GM12874 (cell line): Measurements from ENCODE around the gene DMD.

ENCODE experiments used
- TF ChIP-seq, protein P1 (sequence below): IDR thresholded peaks from 2 replicates; pipeline ENCODE4 v1.5.1; 2011; ENCODE audit warnings: low read depth, mild to moderate bottlenecking, control low read depth, low read length, moderate library complexity; ENCODE audit not compliant: insufficient read depth

The DMD gene

DNA sequence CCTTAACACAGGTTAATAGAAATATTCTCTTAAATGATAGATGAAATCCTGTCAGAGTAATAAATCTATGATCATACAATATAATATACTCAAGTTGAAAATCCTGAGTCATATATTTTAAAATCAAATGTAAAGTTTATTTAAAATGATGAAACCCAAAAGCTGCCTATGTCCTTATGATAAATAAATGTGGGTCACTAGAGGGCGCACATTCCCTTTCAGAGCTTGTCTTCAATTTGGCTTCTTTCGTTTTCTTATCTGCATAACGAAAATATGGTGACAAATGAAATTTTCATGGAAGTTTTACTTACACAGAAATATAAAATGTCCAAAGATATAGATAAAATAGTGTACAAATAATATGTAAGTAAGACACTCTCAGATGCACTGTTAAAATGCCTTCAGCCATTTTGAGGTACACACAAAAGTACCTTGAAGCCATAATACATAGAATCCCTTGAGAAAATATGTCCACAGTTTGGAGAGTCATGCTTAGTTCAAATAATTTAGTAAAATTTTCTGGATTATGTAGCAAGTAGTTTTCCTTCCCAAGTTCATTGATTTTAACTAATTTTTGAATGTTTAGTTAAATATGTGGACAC, 680.4 kb downstream of the DMD start:
- TF ChIP-seq, protein P1, sequence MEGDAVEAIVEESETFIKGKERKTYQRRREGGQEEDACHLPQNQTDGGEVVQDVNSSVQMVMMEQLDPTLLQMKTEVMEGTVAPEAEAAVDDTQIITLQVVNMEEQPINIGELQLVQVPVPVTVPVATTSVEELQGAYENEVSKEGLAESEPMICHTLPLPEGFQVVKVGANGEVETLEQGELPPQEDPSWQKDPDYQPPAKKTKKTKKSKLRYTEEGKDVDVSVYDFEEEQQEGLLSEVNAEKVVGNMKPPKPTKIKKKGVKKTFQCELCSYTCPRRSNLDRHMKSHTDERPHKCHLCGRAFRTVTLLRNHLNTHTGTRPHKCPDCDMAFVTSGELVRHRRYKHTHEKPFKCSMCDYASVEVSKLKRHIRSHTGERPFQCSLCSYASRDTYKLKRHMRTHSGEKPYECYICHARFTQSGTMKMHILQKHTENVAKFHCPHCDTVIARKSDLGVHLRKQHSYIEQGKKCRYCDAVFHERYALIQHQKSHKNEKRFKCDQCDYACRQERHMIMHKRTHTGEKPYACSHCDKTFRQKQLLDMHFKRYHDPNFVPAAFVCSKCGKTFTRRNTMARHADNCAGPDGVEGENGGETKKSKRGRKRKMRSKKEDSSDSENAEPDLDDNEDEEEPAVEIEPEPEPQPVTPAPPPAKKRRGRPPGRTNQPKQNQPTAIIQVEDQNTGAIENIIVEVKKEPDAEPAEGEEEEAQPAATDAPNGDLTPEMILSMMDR: 0 out of 2 replicates have a peak, but pooled peaks have one; percentile 20

DNA sequence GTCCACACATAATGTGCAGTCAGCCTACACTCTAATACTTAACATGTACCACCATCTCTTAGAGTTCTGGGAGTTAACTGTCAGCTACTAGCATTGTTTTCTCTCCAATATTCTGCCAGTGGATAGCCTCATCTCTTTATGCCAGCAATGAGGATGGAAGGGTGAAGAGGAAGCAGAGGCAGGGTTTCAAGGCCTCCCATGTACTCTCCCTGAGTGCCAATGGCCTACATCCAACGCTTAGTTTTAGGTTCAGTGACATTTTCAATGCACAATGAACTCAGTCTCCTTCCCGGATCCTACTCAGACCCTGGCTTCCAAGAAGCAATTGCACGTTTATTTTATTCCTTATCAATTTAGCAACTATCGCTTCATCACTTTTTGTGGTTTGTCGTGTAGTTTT, 686.1 kb downstream of the DMD start:
- TF ChIP-seq, protein P1: no peak

DNA sequence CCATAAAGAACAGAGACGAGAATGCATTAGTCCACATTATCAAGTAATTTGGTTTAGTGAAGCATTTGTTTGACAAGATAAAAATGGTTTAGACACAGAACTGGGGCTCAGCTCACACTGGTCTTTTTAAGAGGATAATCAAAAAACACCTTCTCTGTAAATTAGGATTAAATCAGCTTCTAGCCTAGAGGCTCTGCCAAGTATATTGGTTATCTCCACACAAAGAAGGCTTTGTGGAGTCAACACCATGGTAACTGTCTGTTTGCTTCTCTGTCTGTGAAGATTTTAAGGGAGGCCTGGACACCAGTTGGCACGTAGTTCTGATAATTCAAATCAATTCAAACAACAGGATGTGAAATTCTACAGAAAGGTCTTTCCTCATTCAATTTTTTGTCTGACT, 687.0 kb downstream of the DMD start:
- TF ChIP-seq, protein P1: no peak

DNA sequence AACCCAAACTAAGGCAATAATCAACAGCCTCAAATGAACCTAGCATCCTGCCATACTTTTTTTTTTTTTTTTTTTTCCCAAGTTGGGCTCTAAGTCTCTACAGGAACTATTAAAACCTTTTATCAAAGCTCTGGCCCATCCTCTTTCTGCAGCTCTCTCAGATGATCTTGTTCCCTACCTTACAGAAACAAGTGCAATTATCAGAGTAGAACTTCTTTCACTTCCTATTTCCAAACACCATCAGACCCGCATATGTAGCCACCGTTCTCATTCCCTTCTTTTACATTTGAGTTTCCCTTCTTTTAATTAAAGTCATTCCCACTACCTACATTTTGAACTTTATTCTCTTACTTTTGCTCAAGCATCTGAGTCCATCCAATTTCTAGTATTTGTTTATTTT, 690.6 kb downstream of the DMD start:
- TF ChIP-seq, protein P1: no peak

DNA sequence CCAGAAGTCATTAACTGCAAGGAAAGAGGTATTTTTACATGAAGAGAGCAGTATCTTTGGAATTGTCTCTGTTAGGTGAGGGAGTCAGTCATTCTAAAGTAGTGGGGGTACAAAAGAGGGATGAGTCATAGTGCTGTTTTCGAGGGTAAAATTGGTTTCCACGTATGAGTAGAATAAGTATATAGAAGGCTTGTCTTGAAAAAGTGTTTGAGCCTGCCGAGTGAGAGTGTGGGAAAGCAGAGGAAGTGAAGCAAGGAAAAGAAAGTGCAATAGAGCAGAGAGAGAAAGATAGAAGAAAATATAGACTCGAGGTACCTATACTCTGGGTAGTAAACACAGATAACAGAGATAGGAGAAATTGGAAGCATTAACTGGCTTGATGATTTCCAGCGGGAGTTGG, 696.4 kb downstream of the DMD start:
- TF ChIP-seq, protein P1: no peak

DNA sequence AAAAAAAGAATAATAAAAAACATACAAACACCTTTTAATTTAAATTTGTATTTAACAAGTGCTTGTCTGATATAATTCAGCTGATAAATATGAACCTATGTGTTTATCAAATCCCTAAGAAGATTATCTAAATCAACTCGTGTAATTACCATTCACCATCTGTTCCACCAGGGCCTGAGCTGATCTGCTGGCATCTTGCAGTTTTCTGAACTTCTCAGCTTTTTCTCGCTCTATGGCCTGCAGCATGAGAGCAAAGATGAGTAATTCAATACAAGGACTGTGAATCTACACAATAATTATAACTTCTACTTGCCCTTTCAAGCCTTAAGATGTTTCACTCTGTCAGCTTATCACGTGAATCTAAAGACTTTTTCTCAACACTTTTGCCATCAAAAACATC, 709.7 kb downstream of the DMD start:
- TF ChIP-seq, protein P1: no peak

DNA sequence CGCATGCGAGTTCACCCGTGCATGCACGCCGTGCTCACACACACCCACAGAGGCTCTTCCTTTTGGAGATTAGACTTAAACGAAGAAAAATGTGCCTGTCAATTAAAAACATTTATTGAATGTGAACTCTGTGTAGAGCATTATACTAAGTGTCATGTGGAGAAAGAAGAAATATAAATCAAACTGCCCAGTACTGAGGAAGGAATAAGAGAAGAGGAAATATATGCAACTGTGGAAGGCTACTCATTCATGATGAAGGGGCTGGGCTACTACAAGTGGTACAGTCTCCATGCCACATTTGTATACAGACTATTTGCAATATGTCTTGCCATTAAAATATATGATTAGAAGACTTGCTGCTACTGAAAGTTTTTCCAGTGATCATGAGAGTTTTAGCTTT, 714.7 kb downstream of the DMD start:
- TF ChIP-seq, protein P1: no peak

DNA sequence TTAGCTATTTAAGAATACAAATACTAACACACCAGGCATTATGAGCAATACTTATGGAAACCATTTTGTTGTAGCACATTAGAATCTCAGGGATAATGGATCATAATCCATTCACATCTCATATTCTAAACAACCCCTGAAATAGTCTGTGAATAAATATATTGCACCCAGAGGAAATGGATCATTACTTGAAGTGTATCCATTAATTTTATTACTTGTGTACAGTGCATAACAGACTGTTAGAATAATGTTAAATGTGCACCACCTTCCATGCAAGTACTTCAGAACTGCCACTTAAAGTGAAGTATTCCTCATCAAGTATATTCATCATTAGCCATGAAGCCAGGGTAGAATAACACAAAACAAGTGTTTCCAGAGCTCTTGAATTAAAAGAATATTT, 715.5 kb downstream of the DMD start:
- TF ChIP-seq, protein P1: no peak
